Adrenal gland (tissue), 5 donors: Measurements from ENCODE around the gene AMBP.

Experiments used
- POLR2A ChIP-seq, 2 donors: fragments of 450-650 bp; IDR thresholded peaks; one replicate each; pipeline ENCODE4 v1.6.1; 2017; ENCODE audit warnings: antibody characterized with exemption in 2 of 2, mild to moderate bottlenecking in 2 of 2, moderate library complexity in 1 of 2
- TF ChIP-seq, protein P1 (sequence below), 6 experiments: fragments of 450-650 bp in 4 of 6; fragments of 200-600 bp in 2 of 6; sonication (generic) in 1 of 6; IDR thresholded peaks; 1 replicate in 5 of 6; 2 replicates in 1 of 6; pipeline versions ENCODE4 v1.5.1 to v1.8.0; 2016 to 2021; ENCODE audit warnings: antibody characterized with exemption in 6 of 6, mild to moderate bottlenecking in 2 of 6, moderate library complexity in 1 of 6
- donor health status: DM: no; HTN: no; CAD: no.

DNA sequence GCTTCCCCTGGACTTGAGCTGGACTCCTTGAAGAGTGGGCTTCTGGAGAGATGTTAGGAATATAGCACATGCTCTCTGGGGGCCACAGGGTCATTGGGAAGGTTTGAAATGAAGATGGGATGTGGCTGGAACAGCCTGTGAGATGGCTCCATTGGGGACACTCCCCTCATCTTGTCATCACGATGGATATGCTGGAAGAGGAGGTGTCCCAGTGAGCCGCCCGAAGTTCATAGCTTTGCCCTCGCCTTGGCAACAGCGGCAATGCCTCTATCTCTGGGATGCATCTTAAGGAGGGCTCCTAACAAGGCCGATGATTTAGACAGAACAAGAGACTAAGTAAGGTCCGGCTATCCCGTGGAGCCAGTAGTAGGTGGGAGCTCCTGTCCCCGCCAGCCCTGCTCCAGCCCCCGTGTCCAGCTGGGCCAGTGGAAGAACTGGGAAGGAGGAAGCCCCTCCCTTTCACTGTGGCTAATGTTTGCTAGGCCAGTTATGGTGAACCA is 23.9 kb downstream of the AMBP start:
- TF ChIP-seq POLR2A (IDR thresholded peaks at IDR 0.05): no peak
- TF ChIP-seq, protein P1, sequence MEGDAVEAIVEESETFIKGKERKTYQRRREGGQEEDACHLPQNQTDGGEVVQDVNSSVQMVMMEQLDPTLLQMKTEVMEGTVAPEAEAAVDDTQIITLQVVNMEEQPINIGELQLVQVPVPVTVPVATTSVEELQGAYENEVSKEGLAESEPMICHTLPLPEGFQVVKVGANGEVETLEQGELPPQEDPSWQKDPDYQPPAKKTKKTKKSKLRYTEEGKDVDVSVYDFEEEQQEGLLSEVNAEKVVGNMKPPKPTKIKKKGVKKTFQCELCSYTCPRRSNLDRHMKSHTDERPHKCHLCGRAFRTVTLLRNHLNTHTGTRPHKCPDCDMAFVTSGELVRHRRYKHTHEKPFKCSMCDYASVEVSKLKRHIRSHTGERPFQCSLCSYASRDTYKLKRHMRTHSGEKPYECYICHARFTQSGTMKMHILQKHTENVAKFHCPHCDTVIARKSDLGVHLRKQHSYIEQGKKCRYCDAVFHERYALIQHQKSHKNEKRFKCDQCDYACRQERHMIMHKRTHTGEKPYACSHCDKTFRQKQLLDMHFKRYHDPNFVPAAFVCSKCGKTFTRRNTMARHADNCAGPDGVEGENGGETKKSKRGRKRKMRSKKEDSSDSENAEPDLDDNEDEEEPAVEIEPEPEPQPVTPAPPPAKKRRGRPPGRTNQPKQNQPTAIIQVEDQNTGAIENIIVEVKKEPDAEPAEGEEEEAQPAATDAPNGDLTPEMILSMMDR (IDR thresholded peaks at IDR 0.05): no peak
